ENCODE data around the gene TPP1. TPM values are rescaled to one million over a fixed set of nuclear protein-coding genes. Genes with fewer than 3 reads are reported as not detected.

The TPP1 gene
- total RNA-seq, 1 experiment from 2014 or later: 71.5 TPM

DNA sequence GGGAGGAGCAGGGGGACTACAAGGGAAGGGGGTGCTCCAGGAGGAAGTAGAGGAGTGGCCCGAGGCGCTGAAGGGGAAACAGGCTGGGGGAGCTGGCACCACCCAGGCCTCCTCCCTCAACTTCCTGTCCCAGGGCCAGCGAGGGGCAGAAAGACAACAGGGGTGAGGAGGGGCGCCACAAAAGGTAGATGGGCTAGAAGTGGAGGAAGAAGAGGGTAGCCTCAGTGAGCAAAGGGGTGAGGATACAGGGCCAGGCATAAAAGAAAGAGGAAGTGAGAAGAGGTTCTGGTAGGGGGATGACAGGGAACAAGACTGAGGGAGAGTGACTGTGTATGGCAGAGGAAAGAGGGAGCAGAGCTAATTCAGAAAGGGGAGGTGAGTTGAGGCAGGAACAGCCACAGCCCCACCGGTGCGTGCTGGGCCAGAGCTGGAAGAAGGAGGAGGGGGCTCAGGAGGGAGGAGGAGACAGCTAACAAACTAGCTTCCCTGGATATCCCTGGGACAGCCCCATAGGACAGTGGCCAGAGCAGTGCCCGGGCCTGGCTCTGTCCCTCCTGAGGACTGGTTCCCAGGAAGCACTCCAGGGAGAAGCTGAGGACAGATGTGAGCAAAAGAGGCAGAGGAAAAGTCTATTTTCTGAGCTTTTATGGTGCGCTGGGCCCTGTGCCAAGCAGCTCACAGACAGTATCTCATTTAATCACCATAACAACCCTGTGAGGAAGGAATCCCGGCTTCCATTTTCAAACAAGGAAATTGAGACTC, 27.9 kb upstream of the TPP1 start:
- H3K9me3 Mint-ChIP-seq (ENCODE audit: low read depth, unreplicated experiment): no peaks in the 10 kb centered on the region
- no peak overlapping the region for H3K4me3 Mint-ChIP-seq (ENCODE audit: low read depth, unreplicated experiment)
- no TSS peak for BruUV-seq (replicated peaks)
- no peaks in the 10 kb centered on the region for H3K36me3 Mint-ChIP-seq (ENCODE audit: insufficient read depth, unreplicated experiment)
- H3K27me3 Mint-ChIP-seq (ENCODE audit: unreplicated experiment): no peaks in the 10 kb centered on the region
- CTCF ChIA-PET: no interaction called here
- no peaks in the 10 kb centered on the region for H3K4me1 Mint-ChIP-seq (ENCODE audit: low read depth, unreplicated experiment)
- no peak for DNase-seq
- TF ChIP-seq, protein P1, sequence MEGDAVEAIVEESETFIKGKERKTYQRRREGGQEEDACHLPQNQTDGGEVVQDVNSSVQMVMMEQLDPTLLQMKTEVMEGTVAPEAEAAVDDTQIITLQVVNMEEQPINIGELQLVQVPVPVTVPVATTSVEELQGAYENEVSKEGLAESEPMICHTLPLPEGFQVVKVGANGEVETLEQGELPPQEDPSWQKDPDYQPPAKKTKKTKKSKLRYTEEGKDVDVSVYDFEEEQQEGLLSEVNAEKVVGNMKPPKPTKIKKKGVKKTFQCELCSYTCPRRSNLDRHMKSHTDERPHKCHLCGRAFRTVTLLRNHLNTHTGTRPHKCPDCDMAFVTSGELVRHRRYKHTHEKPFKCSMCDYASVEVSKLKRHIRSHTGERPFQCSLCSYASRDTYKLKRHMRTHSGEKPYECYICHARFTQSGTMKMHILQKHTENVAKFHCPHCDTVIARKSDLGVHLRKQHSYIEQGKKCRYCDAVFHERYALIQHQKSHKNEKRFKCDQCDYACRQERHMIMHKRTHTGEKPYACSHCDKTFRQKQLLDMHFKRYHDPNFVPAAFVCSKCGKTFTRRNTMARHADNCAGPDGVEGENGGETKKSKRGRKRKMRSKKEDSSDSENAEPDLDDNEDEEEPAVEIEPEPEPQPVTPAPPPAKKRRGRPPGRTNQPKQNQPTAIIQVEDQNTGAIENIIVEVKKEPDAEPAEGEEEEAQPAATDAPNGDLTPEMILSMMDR (IDR thresholded peaks at IDR 0.05; ENCODE audit: unreplicated experiment): no peak
- no peak overlapping the region for H3K27ac Mint-ChIP-seq (ENCODE audit: unreplicated experiment)
- intact Hi-C loops (cut with micrococcal nuclease; ENCODE audit: unreplicated experiment): no loop called here

DNA sequence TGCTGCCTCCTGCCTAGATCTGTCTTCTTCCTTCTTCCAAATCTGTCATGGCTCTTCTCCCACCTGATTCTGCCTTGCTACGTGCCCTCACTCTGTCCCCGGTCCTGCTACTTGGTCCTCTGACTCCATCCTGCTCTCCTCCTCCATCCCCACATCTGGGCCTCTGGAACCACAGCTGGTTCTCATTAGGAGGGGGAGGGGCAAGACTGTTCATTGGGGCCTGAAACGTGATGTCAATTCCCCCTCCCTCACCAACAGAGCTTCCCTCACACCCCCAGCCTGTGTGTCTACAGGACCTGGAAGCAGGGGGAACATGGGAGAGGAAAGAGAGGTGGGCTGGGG, 27.3 kb upstream of the TPP1 start:
- H3K4me3 Mint-ChIP-seq (ENCODE audit: low read depth, unreplicated experiment): no peak overlapping the region
- DNase-seq: no peak
- BruUV-seq (replicated peaks): no TSS peak
- intact Hi-C loops (cut with micrococcal nuclease; ENCODE audit: unreplicated experiment): no loop called here
- H3K4me1 Mint-ChIP-seq (ENCODE audit: low read depth, unreplicated experiment): no peaks in the 10 kb centered on the region
- TF ChIP-seq, protein P1 (IDR thresholded peaks at IDR 0.05; ENCODE audit: unreplicated experiment): no peak
- H3K27ac Mint-ChIP-seq (ENCODE audit: unreplicated experiment): no peak overlapping the region
- no peaks in the 10 kb centered on the region for H3K9me3 Mint-ChIP-seq (ENCODE audit: low read depth, unreplicated experiment)
- no peaks in the 10 kb centered on the region for H3K36me3 Mint-ChIP-seq (ENCODE audit: insufficient read depth, unreplicated experiment)
- no peaks in the 10 kb centered on the region for H3K27me3 Mint-ChIP-seq (ENCODE audit: unreplicated experiment)
- CTCF ChIA-PET: no interaction called here

DNA sequence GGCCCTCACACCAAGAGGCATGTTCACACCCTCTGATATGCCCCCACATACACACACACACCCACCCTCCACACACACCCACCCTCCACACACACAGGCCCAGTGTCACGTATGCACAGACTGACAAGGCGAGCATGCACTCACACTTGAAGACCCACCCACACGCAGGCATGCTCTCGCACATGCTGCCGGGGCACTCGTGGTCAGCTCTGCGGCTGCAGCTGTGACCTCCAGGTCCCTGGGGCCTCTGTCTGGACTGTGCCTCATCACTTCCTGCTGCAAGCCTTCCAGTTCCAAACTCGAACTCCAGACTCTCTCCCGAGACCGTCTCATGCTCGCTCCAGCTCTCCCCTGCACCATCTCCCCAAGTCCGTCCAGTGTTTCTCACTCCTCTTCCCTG, 26.8 kb upstream of the TPP1 start:
- no peak overlapping the region for H3K27ac Mint-ChIP-seq (ENCODE audit: unreplicated experiment)
- CTCF ChIA-PET: no interaction called here
- intact Hi-C loops (cut with micrococcal nuclease; ENCODE audit: unreplicated experiment): no loop called here
- TF ChIP-seq, protein P1 (IDR thresholded peaks at IDR 0.05; ENCODE audit: unreplicated experiment): no peak
- no peak overlapping the region for H3K4me3 Mint-ChIP-seq (ENCODE audit: low read depth, unreplicated experiment)
- no peaks in the 10 kb centered on the region for H3K9me3 Mint-ChIP-seq (ENCODE audit: low read depth, unreplicated experiment)
- H3K27me3 Mint-ChIP-seq (ENCODE audit: unreplicated experiment): no peaks in the 10 kb centered on the region
- no peaks in the 10 kb centered on the region for H3K36me3 Mint-ChIP-seq (ENCODE audit: insufficient read depth, unreplicated experiment)
- BruUV-seq (replicated peaks): no TSS peak
- H3K4me1 Mint-ChIP-seq (ENCODE audit: low read depth, unreplicated experiment): no peaks in the 10 kb centered on the region
- no peak for DNase-seq

GRCh38 chr11:6642957-6643356, 23.7 kb upstream of the TPP1 start:
- H3K4me1 Mint-ChIP-seq (ENCODE audit: low read depth, unreplicated experiment): no peaks in the 10 kb centered on the region
- BruUV-seq (replicated peaks): no TSS peak
- DNase-seq: no peak
- H3K4me3 Mint-ChIP-seq (ENCODE audit: low read depth, unreplicated experiment): no peak overlapping the region
- H3K27me3 Mint-ChIP-seq (ENCODE audit: unreplicated experiment): peaks cover 12% of the 10 kb centered on the region
- no peak overlapping the region for H3K27ac Mint-ChIP-seq (ENCODE audit: unreplicated experiment)
- no peaks in the 10 kb centered on the region for H3K9me3 Mint-ChIP-seq (ENCODE audit: low read depth, unreplicated experiment)
- CTCF ChIA-PET: no interaction called here
- TF ChIP-seq, protein P1 (IDR thresholded peaks at IDR 0.05; ENCODE audit: unreplicated experiment): no peak
- no peaks in the 10 kb centered on the region for H3K36me3 Mint-ChIP-seq (ENCODE audit: insufficient read depth, unreplicated experiment)
- intact Hi-C loops (cut with micrococcal nuclease; ENCODE audit: unreplicated experiment): no loop called here

All from Calu3 (cell line).